Tibial nerve (tissue), 4 donors: ENCODE data around the gene OGFOD3. TPM values are rescaled to one million over a fixed set of nuclear protein-coding genes. Genes with fewer than 3 reads are reported as not detected.

ENCODE experiments used
- DNase-seq, 2 donors: peaks; one replicate each; pipeline ENCODE4 v3.0.0-alpha.2; 2019; ENCODE audit warnings: low spot score in 2 of 2
- H3K27ac ChIP-seq, 4 donors: fragments of 200-600 bp; sonication (generic) in 3 of 4; one replicate each; pipeline ENCODE4 v1.5.1; 2017 to 2019; ENCODE audit warnings: mild to moderate bottlenecking in 1 of 4
- H3K27me3 ChIP-seq, 2 donors: fragments of 200-600 bp; sonication (generic) in 1 of 2; one replicate each; pipeline versions ENCODE4 v1.5.1 to v1.6.0; 2017 to 2019
- H3K36me3 ChIP-seq, 3 donors: fragments of 200-600 bp; sonication (generic); one replicate each; pipeline ENCODE4 v1.5.1; 2018 to 2019
- H3K4me1 ChIP-seq, 4 donors: fragments of 200-600 bp; sonication (generic) in 3 of 4; one replicate each; pipeline ENCODE4 v1.5.1; 2017 to 2019
- H3K4me3 ChIP-seq, 4 donors: fragments of 200-600 bp; sonication (generic) in 3 of 4; one replicate each; pipeline ENCODE4 v1.5.1; 2017 to 2019; ENCODE audit warnings: mild to moderate bottlenecking in 1 of 4, moderate library complexity in 1 of 4
- H3K9me3 ChIP-seq, 4 donors: fragments of 200-600 bp; sonication (generic) in 3 of 4; one replicate each; pipeline ENCODE4 v1.5.1; 2017 to 2019
- CTCF ChIP-seq, 5 experiments: fragments of 200-600 bp in 3 of 5; fragments of 450-650 bp in 2 of 5; sonication (generic) in 3 of 5; IDR thresholded peaks; one replicate each; pipeline ENCODE4 v1.5.1; 2016 to 2019; ENCODE audit warnings: antibody characterized with exemption in 5 of 5, mild to moderate bottlenecking in 3 of 5, moderate library complexity in 2 of 5
- EP300 ChIP-seq, 2 donors: sonication (generic); formaldehyde crosslinking; IDR thresholded peaks; one replicate each; pipeline ENCODE4 v1.6.1; 2017; ENCODE audit warnings: antibody characterized with exemption in 2 of 2, mild to moderate bottlenecking in 1 of 2
- POLR2A ChIP-seq, 2 donors: fragments of 450-650 bp; IDR thresholded peaks; one replicate each; pipeline ENCODE4 v1.6.1; 2017; ENCODE audit warnings: antibody characterized with exemption in 2 of 2, mild to moderate bottlenecking in 2 of 2, moderate library complexity in 2 of 2
- WGBS, 2 donors: methylation state at CpG; one replicate each; pipeline ENCODE4 v1.1.5; 2018; 5-methylcytosine and 5-hydroxymethylcytosine counted together
- total RNA-seq, 4 donors: library from RNA; depleted of rRNA; stranded (reverse); fragments of >200 nt; gene quantifications; one replicate each; pipeline ENCODE4 v1.1.0, GENCODE V29; 2016

Gene OGFOD3
- total RNA-seq, 4 donors from 2014 or later, result 23.7 to 51.6 (median 40.7) TPM

- Histone ChIP-seq H3K4me3 (no peak overlapping the region), H3K27ac (no peak overlapping the region), H3K27me3 (no peaks in the 10 kb centered on the region), H3K4me1 (peaks cover 0 to 36% (median 3%) of the 10 kb centered on the region in 4 donors), H3K9me3 (no peaks in the 10 kb centered on the region), H3K36me3 (peaks cover 0 to 82% (median 3%) of the 10 kb centered on the region in 3 donors)
- WGBS, 2 donors, result 49% methylated on average over 13 of the region's 13 CpGs
- TF ChIP-seq EP300 (IDR thresholded peaks at IDR 0.05) (peak in 1 of 2 donors; percentile 35), CTCF (IDR thresholded peaks at IDR 0.05) (no peak)
- DNase-seq, result peak; percentile 40 to 41
Measured at GRCh38 chr17:82399041-82399441, 19.3 kb downstream of the OGFOD3 start.

GRCh38 chr17:82397449-82398335 is 20.7 kb downstream of the OGFOD3 start:
- Histone ChIP-seq H3K27ac (peak overlapping the region in 1 of 4 donors; percentile 9), H3K4me3 (no peak overlapping the region), H3K36me3 (peaks cover 0 to 82% (median under 1%) of the 10 kb centered on the region in 3 donors), H3K9me3 (no peaks in the 10 kb centered on the region), H3K4me1 (peaks cover 0 to 36% (median 3%) of the 10 kb centered on the region in 4 donors), H3K27me3 (no peaks in the 10 kb centered on the region)
- WGBS, 2 donors, result 83 to 84% methylated on average over 32 to 37 of the region's 38 CpGs
- TF ChIP-seq POLR2A (IDR thresholded peaks at IDR 0.05) (no peak), EP300 (IDR thresholded peaks at IDR 0.05) (no peak), CTCF (IDR thresholded peaks at IDR 0.05) (no peak)
- DNase-seq, result no peak

- DNase-seq, result peak in 1 of 2 donors; percentile 57
- Histone ChIP-seq H3K27me3 (no peaks in the 10 kb centered on the region), H3K4me3 (no peak overlapping the region), H3K36me3 (peaks cover 0 to 82% (median 0%) of the 10 kb centered on the region in 3 donors), H3K9me3 (no peaks in the 10 kb centered on the region), H3K4me1 (peaks cover 0 to 36% (median 3%) of the 10 kb centered on the region in 4 donors), H3K27ac (peak overlapping the region in 2 of 4 donors; percentile 9 to 43)
- WGBS, 2 donors, result 71 to 74% methylated on average over 16 to 17 of the region's 19 CpGs
- no peak for TF ChIP-seq CTCF (IDR thresholded peaks at IDR 0.05)
- peak in 1 of 2 donors; percentile 63 for TF ChIP-seq EP300 (IDR thresholded peaks at IDR 0.05)
Measured at GRCh38 chr17:82396601-82397435, 21.6 kb downstream of the OGFOD3 start.

GRCh38 chr17:82394278-82394677 is 24.1 kb downstream of the OGFOD3 start:
- Histone ChIP-seq H3K4me3 (no peak overlapping the region), H3K36me3 (peaks cover 0 to 80% (median 0%) of the 10 kb centered on the region in 3 donors), H3K4me1 (peaks cover 0 to 23% (median 0%) of the 10 kb centered on the region in 4 donors), H3K27ac (no peak overlapping the region), H3K27me3 (no peaks in the 10 kb centered on the region), H3K9me3 (no peaks in the 10 kb centered on the region)
- no peak for DNase-seq
- TF ChIP-seq POLR2A (IDR thresholded peaks at IDR 0.05) (no peak), CTCF (IDR thresholded peaks at IDR 0.05) (no peak), EP300 (IDR thresholded peaks at IDR 0.05) (no peak)
- WGBS, 2 donors, result 82 to 87% methylated on average over 12 of the region's 12 CpGs
